HL-60 (cell line): Measurements from ENCODE around the gene SHFL.

Experiments used
- DNase-seq, 2 experiments: peaks; one replicate each; pipeline ENCODE4 v3.0.0-alpha.2; 2010 to 2020; ENCODE audit warnings: low read depth in 1 of 2, low spot score in 1 of 2
- H3K27ac ChIP-seq: fragments of 250-450 bp; sonication (Bioruptor Pico); replicated peaks from 2 replicates; pipeline ENCODE4 v1.5.1; 2020; ENCODE audit warnings: mild to moderate bottlenecking, moderate library complexity
- H3K27me3 ChIP-seq: fragments of 250-450 bp; sonication (Bioruptor Pico); 2 replicates; pipeline ENCODE4 v1.5.1; 2021; ENCODE audit warnings: mild to moderate bottlenecking, moderate library complexity; ENCODE audit not compliant: insufficient read depth, poor library complexity, severe bottlenecking
- H3K4me3 ChIP-seq: replicated peaks from 2 replicates; pipeline ENCODE4 v1.5.1; 2011; ENCODE audit warnings: mild to moderate bottlenecking, control low read depth, low read length; ENCODE audit not compliant: insufficient read depth
- CTCF ChIP-seq: IDR thresholded peaks from one replicate; pipeline ENCODE4 v1.5.1; 2011; ENCODE audit warnings: low read length, control low read depth, inconsistent platforms; ENCODE audit not compliant: insufficient read depth
- GABPA ChIP-seq: IDR thresholded peaks from 2 replicates; pipeline ENCODE4 v1.6.1; 2012; ENCODE audit warnings: low read depth
- POLR2AphosphoS5 ChIP-seq: IDR thresholded peaks from 2 replicates; pipeline ENCODE4 v1.6.1; 2012; ENCODE audit warnings: low read depth
- REST ChIP-seq: IDR thresholded peaks from 2 replicates; pipeline ENCODE4 v1.6.1; 2012; ENCODE audit warnings: low read depth; ENCODE audit not compliant: insufficient replicate concordance
- SPI1 ChIP-seq: IDR thresholded peaks from 2 replicates; pipeline ENCODE4 v1.6.1; 2012; ENCODE audit warnings: low read depth, mild to moderate bottlenecking, borderline replicate concordance

Gene SHFL

GRCh38 chr19:10120538-10121189, 34.5 kb downstream of the SHFL start:
- no peak for DNase-seq
- Histone ChIP-seq H3K4me3 (no peak overlapping the region), H3K27ac (no peak overlapping the region), H3K27me3 (no peaks in the 10 kb centered on the region)
- TF ChIP-seq SPI1, result no peak
- TF ChIP-seq CTCF, result no peak
- TF ChIP-seq REST, result no peak
- TF ChIP-seq GABPA, result no peak
- no peak for TF ChIP-seq POLR2AphosphoS5

- Histone ChIP-seq H3K27me3 (no peaks in the 10 kb centered on the region), H3K4me3 (no peak overlapping the region), H3K27ac (no peak overlapping the region)
- no peak for DNase-seq
- no peak for TF ChIP-seq CTCF
- TF ChIP-seq GABPA, result no peak
- TF ChIP-seq REST, result no peak
- TF ChIP-seq POLR2AphosphoS5, result no peak
- no peak for TF ChIP-seq SPI1
Measured at GRCh38 chr19:10122045-10122444, 35.9 kb downstream of the SHFL start.

GRCh38 chr19:10124429-10124828, 38.3 kb downstream of the SHFL start:
- no peaks in the 10 kb centered on the region for H3K27me3 ChIP-seq
- H3K4me3 ChIP-seq, result no peak overlapping the region
- TF ChIP-seq REST (no peak), SPI1 (no peak)
- no peak for DNase-seq
- H3K27ac ChIP-seq, result no peak overlapping the region
